HepG2 (cell line): ENCODE results near the gene CCDC88B.

Source experiments
- EP300 ChIP-seq, 3 experiments: sonication (generic) in 1 of 3; formaldehyde crosslinking in 1 of 3; IDR thresholded peaks; 2 replicates each; pipeline versions ENCODE4 v1.5.1 to v1.6.1; 2011 to 2020; ENCODE audit warnings: low read depth in 2 of 3, low read length in 2 of 3, borderline replicate concordance in 1 of 3, improper control_type of control experiment in 1 of 3, mild to moderate bottlenecking in 1 of 3, missing genetic modification reagents in 1 of 3, moderate library complexity in 1 of 3
- TAF1 ChIP-seq: sonication (generic); formaldehyde crosslinking; IDR thresholded peaks from 2 replicates; pipeline ENCODE4 v1.4.0; 2020; ENCODE audit warnings: missing genetic modification reagents
- ZFP36L1 ChIP-seq: sonication (generic); formaldehyde crosslinking; IDR thresholded peaks from 2 replicates; pipeline ENCODE4 v1.8.0; 2022; ENCODE audit warnings: mild to moderate bottlenecking, missing genetic modification reagents, moderate library complexity
- ZNF644 ChIP-seq: IDR thresholded peaks from 2 replicates; pipeline ENCODE4 v1.6.1; 2016; ENCODE audit warnings: low read depth
- ZSCAN30 ChIP-seq: sonication (generic); formaldehyde crosslinking; IDR thresholded peaks from 2 replicates; pipeline ENCODE4 v1.5.0; 2020; ENCODE audit warnings: mild to moderate bottlenecking, missing genetic modification reagents
- TF ChIP-seq, protein P1 (sequence below), 2 experiments: sonication (generic) in 1 of 2; formaldehyde crosslinking in 1 of 2; IDR thresholded peaks; 2 replicates each; pipeline versions ENCODE4 v1.4.0 to v1.6.1; 2018 to 2020; ENCODE audit warnings: missing genetic modification reagents in 2 of 2, borderline replicate concordance in 1 of 2, low read depth in 1 of 2, mild to moderate bottlenecking in 1 of 2, missing biosample characterization in 1 of 2
- TF ChIP-seq, protein P2 (sequence below): IDR thresholded peaks from 2 replicates; pipeline ENCODE4 v1.6.1; 2012; ENCODE audit warnings: low read length, improper control_type of control experiment

DNA sequence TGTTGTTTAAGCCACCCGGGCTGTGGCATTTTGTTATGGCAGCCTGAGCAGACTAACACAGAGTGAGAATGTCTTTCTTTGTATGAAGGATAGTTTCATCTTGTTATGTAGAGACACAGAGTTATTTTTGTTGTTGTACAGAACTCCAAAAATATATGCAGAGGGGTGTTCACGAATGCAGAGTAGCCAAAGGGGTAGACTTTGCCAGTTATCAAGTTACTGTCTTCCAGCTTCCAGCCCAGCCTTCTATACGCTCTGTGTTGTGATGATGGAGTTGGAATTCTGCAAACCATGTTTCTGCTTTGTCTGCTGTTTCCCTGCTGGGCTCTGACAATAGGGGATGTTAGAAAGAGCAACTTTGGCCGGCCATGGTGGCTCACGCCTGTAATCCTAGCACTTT is 63.1 kb downstream of the CCDC88B start:
- TF ChIP-seq, protein P1, sequence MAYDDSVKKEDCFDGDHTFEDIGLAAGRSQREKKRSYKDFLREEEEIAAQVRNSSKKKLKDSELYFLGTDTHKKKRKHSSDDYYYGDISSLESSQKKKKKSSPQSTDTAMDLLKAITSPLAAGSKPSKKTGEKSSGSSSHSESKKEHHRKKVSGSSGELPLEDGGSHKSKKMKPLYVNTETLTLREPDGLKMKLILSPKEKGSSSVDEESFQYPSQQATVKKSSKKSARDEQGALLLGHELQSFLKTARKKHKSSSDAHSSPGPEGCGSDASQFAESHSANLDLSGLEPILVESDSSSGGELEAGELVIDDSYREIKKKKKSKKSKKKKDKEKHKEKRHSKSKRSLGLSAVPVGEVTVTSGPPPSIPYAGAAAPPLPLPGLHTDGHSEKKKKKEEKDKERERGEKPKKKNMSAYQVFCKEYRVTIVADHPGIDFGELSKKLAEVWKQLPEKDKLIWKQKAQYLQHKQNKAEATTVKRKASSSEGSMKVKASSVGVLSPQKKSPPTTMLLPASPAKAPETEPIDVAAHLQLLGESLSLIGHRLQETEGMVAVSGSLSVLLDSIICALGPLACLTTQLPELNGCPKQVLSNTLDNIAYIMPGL (CRISPR knock-in tag; IDR thresholded peaks at IDR 0.05; ENCODE audit: borderline replicate concordance in 1 of 2, low read depth in 1 of 2), result no peak
- TF ChIP-seq, protein P2, sequence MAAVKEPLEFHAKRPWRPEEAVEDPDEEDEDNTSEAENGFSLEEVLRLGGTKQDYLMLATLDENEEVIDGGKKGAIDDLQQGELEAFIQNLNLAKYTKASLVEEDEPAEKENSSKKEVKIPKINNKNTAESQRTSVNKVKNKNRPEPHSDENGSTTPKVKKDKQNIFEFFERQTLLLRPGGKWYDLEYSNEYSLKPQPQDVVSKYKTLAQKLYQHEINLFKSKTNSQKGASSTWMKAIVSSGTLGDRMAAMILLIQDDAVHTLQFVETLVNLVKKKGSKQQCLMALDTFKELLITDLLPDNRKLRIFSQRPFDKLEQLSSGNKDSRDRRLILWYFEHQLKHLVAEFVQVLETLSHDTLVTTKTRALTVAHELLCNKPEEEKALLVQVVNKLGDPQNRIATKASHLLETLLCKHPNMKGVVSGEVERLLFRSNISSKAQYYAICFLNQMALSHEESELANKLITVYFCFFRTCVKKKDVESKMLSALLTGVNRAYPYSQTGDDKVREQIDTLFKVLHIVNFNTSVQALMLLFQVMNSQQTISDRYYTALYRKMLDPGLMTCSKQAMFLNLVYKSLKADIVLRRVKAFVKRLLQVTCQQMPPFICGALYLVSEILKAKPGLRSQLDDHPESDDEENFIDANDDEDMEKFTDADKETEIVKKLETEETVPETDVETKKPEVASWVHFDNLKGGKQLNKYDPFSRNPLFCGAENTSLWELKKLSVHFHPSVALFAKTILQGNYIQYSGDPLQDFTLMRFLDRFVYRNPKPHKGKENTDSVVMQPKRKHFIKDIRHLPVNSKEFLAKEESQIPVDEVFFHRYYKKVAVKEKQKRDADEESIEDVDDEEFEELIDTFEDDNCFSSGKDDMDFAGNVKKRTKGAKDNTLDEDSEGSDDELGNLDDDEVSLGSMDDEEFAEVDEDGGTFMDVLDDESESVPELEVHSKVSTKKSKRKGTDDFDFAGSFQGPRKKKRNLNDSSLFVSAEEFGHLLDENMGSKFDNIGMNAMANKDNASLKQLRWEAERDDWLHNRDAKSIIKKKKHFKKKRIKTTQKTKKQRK, result no peak
- TF ChIP-seq TAF1 (CRISPR knock-in tag) (no peak), ZNF644 (no peak), ZSCAN30 (CRISPR knock-in tag) (no peak), EP300 (IDR thresholded peaks at IDR 0.05; ENCODE audit: low read depth in 2 of 2, low read length in 2 of 2) (no peak), EP300 (CRISPR knock-in tag; IDR thresholded peaks at IDR 0.05; ENCODE audit: borderline replicate concordance) (no peak), ZFP36L1 (no peak)
